ENCODE data around the gene DIAPH1.

DNA sequence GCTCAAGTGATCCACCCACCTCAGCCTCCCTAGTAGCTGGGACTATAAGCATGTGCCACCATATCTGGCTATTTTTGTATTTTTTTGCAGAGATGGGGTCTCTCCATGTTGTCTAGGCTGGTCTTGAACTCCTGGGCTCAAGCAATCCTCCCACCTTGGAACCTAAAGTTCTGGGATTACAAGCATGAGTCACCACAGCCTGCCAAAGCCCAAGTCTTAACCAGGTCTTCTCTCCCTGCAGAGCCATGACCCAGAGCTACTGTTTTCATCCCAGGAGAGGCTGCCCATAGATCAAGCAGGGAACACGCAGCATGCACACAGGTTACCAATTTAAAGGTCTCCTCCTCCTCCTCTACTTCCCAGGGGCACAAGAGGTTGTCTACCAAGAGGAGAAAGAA, 100.2 kb downstream of the DIAPH1 start:
- no peak for TF ChIP-seq CTCF (IDR thresholded peaks at IDR 0.05)
- TF ChIP-seq POLR2A (IDR thresholded peaks at IDR 0.05), result no peak

Data from Peyer's patch (tissue), 4 donors.